ENCODE data around the gene AP3D1. TPM values are rescaled to one million over a fixed set of nuclear protein-coding genes. Genes with fewer than 3 reads are reported as not detected.

AP3D1 gene
- total and polyA plus RNA-seq, 9 donors = 36.7 to 102 (median 70.2) TPM

DNA sequence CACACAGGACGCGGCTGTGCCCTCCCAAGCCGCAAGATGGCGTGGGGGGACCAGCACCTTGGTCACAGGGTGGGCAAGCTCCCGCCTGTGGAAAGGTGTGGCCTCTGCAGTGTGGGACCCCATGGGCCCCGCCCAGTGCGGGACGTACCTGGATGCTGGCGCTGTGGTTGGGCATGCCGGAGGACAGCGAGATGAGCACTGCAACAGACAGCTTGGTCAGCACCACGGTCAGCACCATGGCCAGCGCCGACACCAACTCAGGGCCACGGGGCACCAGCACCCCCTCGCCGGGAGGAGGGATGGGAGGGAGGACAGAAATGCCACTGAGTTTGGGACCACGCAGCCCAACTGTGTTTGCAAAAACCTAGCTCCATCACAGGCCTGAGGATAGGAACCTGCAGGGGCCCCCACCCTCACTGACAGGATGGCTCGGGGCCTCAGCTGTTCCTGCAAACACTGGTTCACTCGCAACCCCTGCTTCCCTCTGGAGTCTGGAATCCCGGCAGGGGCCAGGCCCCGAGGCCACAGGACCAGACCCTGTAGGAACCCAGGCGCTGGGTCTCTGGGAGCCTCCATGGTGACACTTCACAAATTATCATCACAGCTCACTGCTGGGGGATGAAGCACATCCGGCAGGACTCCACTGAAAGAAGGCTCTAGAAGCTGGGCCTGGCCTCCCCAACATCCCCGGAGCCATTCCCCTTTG is 27.5 kb downstream of the AP3D1 start:
- no peaks in the 10 kb centered on the region for H3K4me1 ChIP-seq (ENCODE audit: insufficient read depth)
- H3K4me3 ChIP-seq = no peak overlapping the region
- no peaks in the 10 kb centered on the region for H3K9me3 ChIP-seq
- DNase-seq = no peak
- TF ChIP-seq EP300 (IDR thresholded peaks at IDR 0.05) (no peak), CTCF (IDR thresholded peaks at IDR 0.05) (no peak), POLR2A (IDR thresholded peaks at IDR 0.05) (no peak)
- no peaks in the 10 kb centered on the region for H3K36me3 ChIP-seq
- no peak overlapping the region for H3K27ac ChIP-seq
- H3K27me3 ChIP-seq = no peaks in the 10 kb centered on the region
- 67 to 84% (median 69%) methylated on average over 19 to 25 of the region's 25 CpGs for WGBS, 3 donors
- intact Hi-C loops (cut with DNase I) = no loop called here

GRCh38 chr19:2122982-2123381 is 28.4 kb downstream of the AP3D1 start:
- no peak overlapping the region for H3K4me3 ChIP-seq
- no peaks in the 10 kb centered on the region for H3K36me3 ChIP-seq
- TF ChIP-seq POLR2A (IDR thresholded peaks at IDR 0.05) (no peak), EP300 (IDR thresholded peaks at IDR 0.05) (no peak), CTCF (IDR thresholded peaks at IDR 0.05) (no peak)
- intact Hi-C loops (cut with DNase I) = no loop called here
- no peaks in the 10 kb centered on the region for H3K9me3 ChIP-seq
- no peaks in the 10 kb centered on the region for H3K27me3 ChIP-seq
- no peaks in the 10 kb centered on the region for H3K4me1 ChIP-seq (ENCODE audit: insufficient read depth)
- DNase-seq = no peak
- H3K27ac ChIP-seq = no peak overlapping the region
- WGBS, 3 donors = 91 to 93% (median 91%) methylated on average over 10 of the region's 10 CpGs

DNA sequence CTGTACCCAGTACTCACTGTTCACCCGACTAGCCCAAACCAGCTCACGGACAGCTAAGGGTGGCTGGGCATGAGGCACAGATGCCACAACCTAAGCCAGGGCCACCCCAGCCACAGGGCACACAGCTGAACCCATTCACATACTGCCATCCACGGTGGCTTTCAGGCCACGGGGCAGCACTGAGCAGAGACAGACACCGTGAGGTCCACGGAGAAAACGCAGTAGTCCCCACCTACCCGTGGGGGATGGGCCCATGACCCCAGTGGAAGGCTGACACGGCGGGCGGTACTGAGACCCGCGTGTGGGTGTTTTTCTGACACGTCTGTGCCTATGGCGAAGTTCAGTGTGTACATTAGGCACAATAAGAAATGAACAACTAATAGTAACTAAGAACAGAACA is 29.1 kb downstream of the AP3D1 start:
- no peaks in the 10 kb centered on the region for H3K36me3 ChIP-seq
- WGBS, 3 donors = 82 to 86% (median 85%) methylated on average over 15 of the region's 15 CpGs

DNA sequence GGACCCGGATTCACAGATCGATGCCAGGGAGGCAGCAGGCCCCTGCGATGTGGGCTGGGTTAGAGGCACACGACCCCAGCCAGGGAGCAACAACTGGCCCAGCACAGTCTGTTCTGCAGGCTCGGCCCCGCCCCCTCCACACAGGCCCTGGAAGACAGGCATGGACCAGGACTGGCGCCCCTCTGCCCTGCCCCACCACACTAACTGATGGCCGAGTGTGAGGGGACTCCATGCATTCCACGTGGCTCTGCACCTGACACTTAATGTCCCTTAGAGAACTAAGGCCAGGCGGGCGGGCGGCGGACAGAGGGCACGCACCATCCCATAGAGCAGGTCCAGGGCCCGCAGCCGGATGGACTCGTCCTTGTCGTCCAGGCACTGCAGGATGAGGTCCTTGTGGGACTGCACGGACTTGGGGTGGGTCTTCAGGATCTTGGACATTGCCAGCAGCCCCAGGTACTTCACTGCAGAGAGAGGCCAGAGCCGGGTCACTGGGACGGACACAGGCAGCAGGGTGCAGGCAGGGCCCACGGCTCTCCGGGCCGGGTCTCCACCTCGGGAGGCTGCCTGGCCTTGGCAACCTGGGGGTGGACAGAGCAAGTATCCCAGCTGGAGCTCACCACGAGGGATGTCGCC is 29.8 kb downstream of the AP3D1 start:
- DNase-seq = no peak
- Histone ChIP-seq H3K27ac (no peak overlapping the region), H3K4me1 (ENCODE audit: insufficient read depth) (no peaks in the 10 kb centered on the region), H3K36me3 (no peaks in the 10 kb centered on the region), H3K9me3 (no peaks in the 10 kb centered on the region), H3K4me3 (no peak overlapping the region), H3K27me3 (no peaks in the 10 kb centered on the region)
- WGBS, 3 donors = 82 to 88% (median 85%) methylated on average over 25 to 27 of the region's 27 CpGs
- no peak for TF ChIP-seq CTCF (IDR thresholded peaks at IDR 0.05)
- TF ChIP-seq EP300 (IDR thresholded peaks at IDR 0.05) = no peak
- TF ChIP-seq POLR2A (IDR thresholded peaks at IDR 0.05) = no peak
- intact Hi-C loops (cut with DNase I) = no loop called here

More for the DNA sequence above, 29.1 kb downstream of the AP3D1 start:
- no peaks in the 10 kb centered on the region for H3K4me1 ChIP-seq (ENCODE audit: insufficient read depth)
- H3K27me3 ChIP-seq = no peaks in the 10 kb centered on the region
- no peak for DNase-seq
- intact Hi-C loops (cut with DNase I) = no loop called here
- H3K27ac ChIP-seq = no peak overlapping the region
- no peak for TF ChIP-seq EP300 (IDR thresholded peaks at IDR 0.05)
- no peak for TF ChIP-seq POLR2A (IDR thresholded peaks at IDR 0.05)
- TF ChIP-seq CTCF (IDR thresholded peaks at IDR 0.05) = no peak
- no peaks in the 10 kb centered on the region for H3K9me3 ChIP-seq
- no peak overlapping the region for H3K4me3 ChIP-seq

Measured in ovary (tissue), 9 donors.